Neuron (in vitro differentiated cells): ENCODE results near the gene TLR8.

ENCODE experiments used
- H2AFZ ChIP-seq: one replicate; pipeline ENCODE4 v1.6.1; 2013; ENCODE audit warnings: low read depth, mild to moderate bottlenecking, inconsistent platforms, low read length, moderate library complexity
- H3K27me3 ChIP-seq: one replicate; pipeline ENCODE4 v1.6.1; 2013; ENCODE audit warnings: low read length; ENCODE audit not compliant: insufficient read depth
- H3K36me3 ChIP-seq: one replicate; pipeline ENCODE4 v1.6.1; 2013; ENCODE audit warnings: low read length; ENCODE audit not compliant: insufficient read depth
- H3K4me1 ChIP-seq: one replicate; pipeline ENCODE4 v1.6.1; 2013; ENCODE audit warnings: low read length; ENCODE audit not compliant: insufficient read depth
- H3K4me3 ChIP-seq: 2 replicates; pipeline ENCODE4 v1.5.1; 2013; ENCODE audit warnings: mild to moderate bottlenecking, low read length, moderate library complexity
- H3K9me3 ChIP-seq: one replicate; pipeline ENCODE4 v1.6.1; 2013; ENCODE audit warnings: low read length

The TLR8 gene

GRCh38 chrX:12966151-12966550, 59.7 kb downstream of the TLR8 start:
- H3K36me3 ChIP-seq: no peaks in the 10 kb centered on the region
- H3K9me3 ChIP-seq: no peaks in the 10 kb centered on the region
- H3K4me1 ChIP-seq: no peaks in the 10 kb centered on the region
- no peak overlapping the region for H2AFZ ChIP-seq
- H3K4me3 ChIP-seq: no peak overlapping the region
- H3K27me3 ChIP-seq: no peaks in the 10 kb centered on the region

- H2AFZ ChIP-seq: no peak overlapping the region
- H3K4me3 ChIP-seq: no peak overlapping the region
- no peaks in the 10 kb centered on the region for H3K9me3 ChIP-seq
- H3K27me3 ChIP-seq: no peaks in the 10 kb centered on the region
- no peaks in the 10 kb centered on the region for H3K36me3 ChIP-seq
- H3K4me1 ChIP-seq: no peaks in the 10 kb centered on the region
Measured at GRCh38 chrX:12967711-12968465, 61.5 kb downstream of the TLR8 start.

- no peaks in the 10 kb centered on the region for H3K36me3 ChIP-seq
- H3K27me3 ChIP-seq: no peaks in the 10 kb centered on the region
- no peak overlapping the region for H3K4me3 ChIP-seq
- no peaks in the 10 kb centered on the region for H3K9me3 ChIP-seq
- H2AFZ ChIP-seq: no peak overlapping the region
- H3K4me1 ChIP-seq: peaks cover 10% of the 10 kb centered on the region
Measured at GRCh38 chrX:12970691-12971202, 64.3 kb downstream of the TLR8 start.

- no peak overlapping the region for H2AFZ ChIP-seq
- no peaks in the 10 kb centered on the region for H3K9me3 ChIP-seq
- peaks cover 10% of the 10 kb centered on the region for H3K4me1 ChIP-seq
- no peak overlapping the region for H3K4me3 ChIP-seq
- H3K36me3 ChIP-seq: no peaks in the 10 kb centered on the region
- H3K27me3 ChIP-seq: no peaks in the 10 kb centered on the region
Measured at GRCh38 chrX:12971282-12972003, 65.0 kb downstream of the TLR8 start.

- Histone ChIP-seq H3K4me1 (peaks cover 10% of the 10 kb centered on the region), H3K27me3 (no peaks in the 10 kb centered on the region), H3K36me3 (peaks cover 3% of the 10 kb centered on the region), H3K9me3 (no peaks in the 10 kb centered on the region), H3K4me3 (no peak overlapping the region), H2AFZ (no peak overlapping the region)
Measured at GRCh38 chrX:12972243-12972642, 65.8 kb downstream of the TLR8 start.
